NK-92 treated with Interleukin-12 subunit alpha and Interleukin-12 subunit beta, amount 100 ng/mL, for 24 hours (cell line): Measurements from ENCODE around the gene PLA2G15.

ENCODE experiments used
- DNase-seq: peaks from one replicate; lab custom pipeline; 2025; lab: John Stamatoyannopoulos, UW

Gene PLA2G15

DNA sequence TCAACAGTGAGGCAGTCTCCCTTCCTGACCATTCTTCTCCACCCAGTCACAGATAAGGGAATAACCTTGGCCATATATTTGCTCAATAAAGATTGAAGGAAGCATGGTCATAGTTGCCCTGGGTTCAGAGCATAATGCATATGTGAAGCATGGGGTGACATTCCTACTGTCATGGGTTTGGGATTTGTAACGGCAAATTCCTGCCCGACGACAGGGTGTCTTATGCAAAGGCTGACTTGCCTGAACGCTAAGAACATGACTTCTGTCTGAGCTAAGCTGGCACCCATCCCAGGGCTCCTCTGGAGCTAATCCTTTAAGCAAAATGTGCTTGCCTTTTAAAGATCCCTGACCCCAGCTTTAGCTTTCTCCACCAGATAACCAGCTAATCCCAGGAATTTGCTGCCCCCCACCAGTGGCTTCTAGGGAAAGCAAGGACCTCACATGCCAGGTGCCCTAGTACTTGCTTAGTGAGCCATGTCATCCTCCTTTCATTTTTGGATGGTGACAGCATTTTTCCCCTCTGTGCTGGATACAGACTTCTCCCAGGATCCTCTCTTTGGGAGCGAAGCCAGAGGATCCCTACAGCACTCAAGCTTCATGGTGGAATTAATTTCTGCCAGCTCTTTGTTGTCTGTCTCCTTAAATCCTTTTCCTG lies 53.9 kb downstream of the PLA2G15 start:
- DNase-seq = no peak

DNA sequence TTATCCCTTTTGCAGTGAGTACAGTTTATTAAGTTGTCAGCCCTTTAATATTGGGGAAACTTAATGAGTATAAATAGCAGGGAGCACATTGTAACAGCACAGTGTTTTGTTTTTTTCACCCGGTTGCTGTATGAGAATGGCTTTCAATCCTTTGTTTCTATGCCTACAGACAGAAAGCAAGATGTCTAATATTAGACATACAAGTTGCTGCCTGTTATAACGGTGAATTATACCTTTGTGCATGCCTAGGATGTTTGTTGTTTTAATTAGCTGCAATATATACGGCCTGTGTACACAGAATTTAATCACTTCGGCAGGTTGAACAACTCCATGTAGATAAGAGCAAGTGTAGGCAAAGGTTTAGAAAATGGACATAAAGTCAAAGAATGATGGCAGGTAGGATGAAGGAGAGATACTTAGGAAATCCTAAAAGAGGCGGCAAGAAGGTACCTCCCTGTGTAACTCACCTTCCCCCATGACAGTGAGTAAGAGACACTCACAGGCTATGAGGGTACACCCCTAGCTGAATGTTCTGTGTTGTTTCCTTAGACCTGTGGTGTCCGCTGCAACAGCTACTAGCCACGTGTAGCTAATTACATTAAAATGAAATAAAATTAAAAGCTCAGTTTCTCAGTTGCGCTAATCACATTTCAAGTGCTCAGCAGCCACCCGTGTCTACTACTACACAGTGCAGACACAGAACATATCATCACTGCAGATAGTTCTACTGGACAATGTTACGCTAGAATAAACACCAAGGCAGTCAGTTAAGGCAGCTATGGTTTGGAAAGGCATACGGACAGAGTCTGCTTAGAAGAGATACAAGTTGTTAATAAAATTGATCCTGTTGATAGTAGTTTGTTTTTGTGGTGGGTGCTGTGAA lies 54.6 kb downstream of the PLA2G15 start:
- no peak for DNase-seq

DNA sequence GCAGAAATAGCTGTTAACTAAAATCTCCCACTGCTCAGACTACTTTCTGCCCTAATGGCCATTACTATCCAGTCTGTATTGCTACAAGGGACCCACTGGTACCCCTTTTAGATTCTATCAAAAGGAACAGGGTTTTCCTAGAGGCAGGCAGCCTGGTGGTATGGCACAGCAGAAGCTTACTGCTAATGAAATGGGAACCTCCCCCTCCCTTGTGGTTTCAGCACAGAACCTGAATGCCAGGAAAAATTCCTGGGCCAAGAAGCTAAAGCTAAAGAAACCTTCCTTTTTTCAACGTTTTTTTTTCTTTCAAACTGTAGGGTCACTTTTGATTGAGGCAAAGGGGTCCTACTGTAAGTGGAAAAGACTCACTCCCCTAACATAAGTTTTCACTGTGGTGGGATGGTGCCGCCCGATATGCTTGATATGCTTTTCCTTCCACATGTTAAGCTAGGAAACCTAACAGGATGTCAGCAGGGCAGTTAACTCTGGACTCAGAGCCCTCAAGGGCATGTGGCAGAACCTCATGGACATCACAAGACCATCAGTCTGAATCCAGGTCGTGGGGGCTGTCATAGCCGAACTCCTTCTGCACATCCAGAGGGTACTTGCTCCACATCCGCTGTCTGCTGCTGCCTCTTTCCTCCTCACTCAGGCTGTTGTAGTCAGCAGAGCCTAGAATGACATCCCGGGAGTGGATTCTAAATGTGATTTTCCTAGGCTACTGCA lies 55.7 kb downstream of the PLA2G15 start:
- no peak for DNase-seq

DNA sequence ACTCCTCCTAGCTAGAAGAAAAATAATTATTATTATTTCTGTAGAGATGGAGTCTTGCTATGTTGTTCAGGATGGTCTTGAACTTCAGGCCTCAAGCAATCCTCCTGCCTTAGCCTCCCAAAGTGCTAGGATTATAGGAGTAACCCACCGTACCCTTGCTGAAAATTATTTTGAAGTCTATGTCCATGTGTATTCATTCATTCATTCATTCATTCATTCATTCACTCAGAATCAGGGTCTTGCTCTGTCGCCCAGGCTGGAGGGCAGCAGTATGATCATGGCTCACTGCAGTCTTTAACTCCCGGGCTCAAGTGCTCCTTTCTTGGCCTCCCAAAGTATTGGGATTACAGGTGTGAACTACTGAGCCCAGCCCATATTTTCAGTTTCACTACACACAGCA lies 61.5 kb downstream of the PLA2G15 start:
- no peak for DNase-seq

DNA sequence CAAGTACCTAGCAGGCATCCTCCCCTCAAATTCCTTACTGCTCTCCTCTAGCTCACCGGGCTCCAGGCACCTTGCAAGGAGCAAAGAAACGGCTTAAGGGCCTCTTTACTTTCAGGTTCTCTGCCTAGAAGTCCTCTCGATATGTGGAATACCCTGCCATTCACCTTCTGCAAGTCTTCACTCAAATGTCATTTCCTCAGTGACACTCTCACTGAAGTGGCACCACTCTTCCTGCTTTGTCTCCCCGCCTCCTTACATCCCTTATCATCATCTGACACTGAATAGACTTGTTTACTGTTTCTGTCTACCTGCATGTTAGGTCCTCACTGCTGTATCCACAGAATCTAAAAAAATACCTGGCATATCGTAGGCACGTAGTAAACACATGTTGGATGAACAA lies 64.6 kb downstream of the PLA2G15 start:
- no peak for DNase-seq

DNA sequence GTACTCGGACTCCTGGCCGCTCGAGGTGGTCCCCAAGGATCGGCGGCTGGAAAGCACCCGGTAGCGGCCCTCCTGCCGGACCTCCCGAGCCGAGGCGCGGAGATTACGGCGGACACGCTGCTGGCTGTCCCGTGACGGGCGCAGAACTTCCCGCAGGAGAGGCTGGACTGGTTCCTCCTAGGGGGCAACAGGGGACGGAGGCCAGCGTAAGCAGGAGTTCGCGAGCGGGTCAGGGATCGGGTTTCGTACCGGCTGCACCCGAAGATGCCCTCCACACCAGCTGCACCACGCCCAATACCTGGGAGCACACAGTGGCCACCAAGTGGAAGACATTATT lies 65.2 kb downstream of the PLA2G15 start:
- DNase-seq = no peak
